Keratinocyte (primary cell): ENCODE results near the gene RAB30. TPM values are rescaled to one million over a fixed set of nuclear protein-coding genes. Genes with fewer than 3 reads are reported as not detected.

ENCODE experiments used
- DNase-seq: peaks from one replicate; pipeline ENCODE4 v3.0.0-alpha.2; 2011; ENCODE audit warnings: low read depth, missing footprints, low spot score
- FAIRE-seq: peaks from 2 replicates; lab custom pipeline; 2011; peaks lifted over from hg19 to GRCh38; lab: Jason Lieb, UNC
- H2AFZ ChIP-seq: 2 replicates; pipeline ENCODE4 v1.6.0; 2012; ENCODE audit warnings: low read length, control low read depth, inconsistent platforms; ENCODE audit not compliant: control insufficient read depth
- H3K27ac ChIP-seq: 2 replicates; pipeline ENCODE4 v1.5.1; 2011; ENCODE audit warnings: low read length; ENCODE audit not compliant: control insufficient read depth, insufficient read depth
- H3K27me3 ChIP-seq: 3 replicates; pipeline ENCODE4 v1.6.0; 2011; ENCODE audit warnings: low read length; ENCODE audit not compliant: control insufficient read depth, insufficient read depth; ENCODE audit errors: extremely low read depth
- H3K36me3 ChIP-seq, 2 experiments: 2 replicates in 1 of 2; 3 replicates in 1 of 2; pipeline ENCODE4 v1.5.1; 2011; ENCODE audit warnings: low read length in 2 of 2, mild to moderate bottlenecking in 1 of 2; ENCODE audit not compliant: control insufficient read depth in 2 of 2, insufficient read depth in 2 of 2; ENCODE audit errors: extremely low read depth in 1 of 2
- H3K4me1 ChIP-seq: 3 replicates; pipeline ENCODE4 v1.5.1; 2011; ENCODE audit warnings: low read length; ENCODE audit not compliant: control insufficient read depth, insufficient read depth; ENCODE audit errors: extremely low read depth
- H3K4me2 ChIP-seq: 3 replicates; pipeline ENCODE4 v1.6.0; 2011; ENCODE audit warnings: low read depth, low read length; ENCODE audit not compliant: control insufficient read depth, insufficient read depth; ENCODE audit errors: extremely low read depth
- H3K4me3 ChIP-seq, 3 experiments: fragments of 200-600 bp in 1 of 3; sonication (generic) in 1 of 3; 2 replicates in 2 of 3; 3 replicates in 1 of 3; pipeline ENCODE4 v1.5.1; 2011 to 2016; ENCODE audit warnings: low read length in 3 of 3, mild to moderate bottlenecking in 3 of 3, control low read depth in 2 of 3, inconsistent platforms in 1 of 3, low read depth in 1 of 3, mixed read lengths in 1 of 3, mixed run types in 1 of 3, moderate library complexity in 1 of 3; ENCODE audit not compliant: control insufficient read depth in 2 of 3, insufficient read depth in 2 of 3; ENCODE audit errors: extremely low read depth in 1 of 3
- H3K79me2 ChIP-seq: 2 replicates; pipeline ENCODE4 v1.6.0; 2012; ENCODE audit warnings: low read length; ENCODE audit not compliant: control insufficient read depth, insufficient read depth
- H3K9ac ChIP-seq: 3 replicates; pipeline ENCODE4 v1.6.0; 2011; ENCODE audit warnings: low read length; ENCODE audit not compliant: control insufficient read depth, insufficient read depth; ENCODE audit errors: extremely low read depth
- H3K9me1 ChIP-seq: 3 replicates; pipeline ENCODE4 v1.6.0; 2011; ENCODE audit warnings: low read length; ENCODE audit not compliant: control insufficient read depth, insufficient read depth; ENCODE audit errors: extremely low read depth
- H3K9me3 ChIP-seq: 2 replicates; pipeline ENCODE4 v1.5.1; 2012; ENCODE audit warnings: low read depth, low read length; ENCODE audit not compliant: control insufficient read depth
- H4K20me1 ChIP-seq: 3 replicates; pipeline ENCODE4 v1.6.0; 2011; ENCODE audit warnings: low read length; ENCODE audit not compliant: control insufficient read depth, insufficient read depth; ENCODE audit errors: extremely low read depth
- EZH2 ChIP-seq: IDR thresholded peaks from one replicate; pipeline ENCODE4 v1.6.1; 2012; ENCODE audit warnings: inconsistent platforms, mild to moderate bottlenecking, low read length, moderate library complexity
- dilution Hi-C: fragments of 300-500 bp; cut with MboI; formaldehyde crosslinking; loops from one replicate; pipeline ENCODE4 v1.7.0; 2020; ENCODE audit warnings: low sequenced_read_pairs; ENCODE audit not compliant: extremely low pct_ligation_motif_present
- polyA plus RNA-seq, 5 experiments: library from polyadenylated mRNA; depleted of rRNA in 3 of 5; stranded (reverse) in 3 of 5; stranded (forward) in 1 of 5; unstranded in 1 of 5; fragments of >200 nt; gene quantifications; 1 replicate in 1 of 5; 2 replicates in 3 of 5; 3 replicates in 1 of 5; pipeline versions ENCODE4 v1.2.1 to v1.2.3, GENCODE V29; 2011 to 2012; ENCODE audit warnings: missing spikeins in 2 of 5, low read depth in 1 of 5, low replicate concordance in 1 of 5
- TF ChIP-seq, protein P1 (sequence below), 3 experiments: IDR thresholded peaks in 1 of 3; conservative IDR thresholded peaks in 1 of 3; optimal IDR thresholded peaks in 1 of 3; 2 replicates in 2 of 3; 3 replicates in 1 of 3; pipeline versions ENCODE3 to v1.5.1; 2011; ENCODE audit warnings: low read length in 3 of 3, mild to moderate bottlenecking in 3 of 3, moderate library complexity in 2 of 3, control low read depth in 1 of 3, inconsistent platforms in 1 of 3; ENCODE audit not compliant: insufficient read depth in 2 of 3; ENCODE audit errors: extremely low read depth in 1 of 3

The RAB30 gene
- polyA plus RNA-seq, 1 donor (not counting 4 experiments of a cell fraction or from before 2014, with no cell fraction given), result 9.3 TPM

GRCh38 chr11:83004746-83005556 lies 66.7 kb downstream of the RAB30 start:
- Histone ChIP-seq H4K20me1 (no peaks in the 10 kb centered on the region), H3K9ac (no peak overlapping the region), H3K4me3 (no peak overlapping the region), H3K9me3 (no peaks in the 10 kb centered on the region), H3K27me3 (no peaks in the 10 kb centered on the region), H3K9me1 (peaks cover 3% of the 10 kb centered on the region), H3K27ac (no peak overlapping the region), H3K4me2 (no peak overlapping the region), H3K79me2 (no peaks in the 10 kb centered on the region), H3K36me3 (no peaks in the 10 kb centered on the region), H2AFZ (no peak overlapping the region), H3K4me1 (peaks cover 11% of the 10 kb centered on the region)
- TF ChIP-seq, protein P1, sequence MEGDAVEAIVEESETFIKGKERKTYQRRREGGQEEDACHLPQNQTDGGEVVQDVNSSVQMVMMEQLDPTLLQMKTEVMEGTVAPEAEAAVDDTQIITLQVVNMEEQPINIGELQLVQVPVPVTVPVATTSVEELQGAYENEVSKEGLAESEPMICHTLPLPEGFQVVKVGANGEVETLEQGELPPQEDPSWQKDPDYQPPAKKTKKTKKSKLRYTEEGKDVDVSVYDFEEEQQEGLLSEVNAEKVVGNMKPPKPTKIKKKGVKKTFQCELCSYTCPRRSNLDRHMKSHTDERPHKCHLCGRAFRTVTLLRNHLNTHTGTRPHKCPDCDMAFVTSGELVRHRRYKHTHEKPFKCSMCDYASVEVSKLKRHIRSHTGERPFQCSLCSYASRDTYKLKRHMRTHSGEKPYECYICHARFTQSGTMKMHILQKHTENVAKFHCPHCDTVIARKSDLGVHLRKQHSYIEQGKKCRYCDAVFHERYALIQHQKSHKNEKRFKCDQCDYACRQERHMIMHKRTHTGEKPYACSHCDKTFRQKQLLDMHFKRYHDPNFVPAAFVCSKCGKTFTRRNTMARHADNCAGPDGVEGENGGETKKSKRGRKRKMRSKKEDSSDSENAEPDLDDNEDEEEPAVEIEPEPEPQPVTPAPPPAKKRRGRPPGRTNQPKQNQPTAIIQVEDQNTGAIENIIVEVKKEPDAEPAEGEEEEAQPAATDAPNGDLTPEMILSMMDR (optimal IDR thresholded peaks at IDR 0.05 in 1 of 3, IDR thresholded peaks at IDR 0.05 in 1 of 3, conservative IDR thresholded peaks at IDR 0.05 in 1 of 3; ENCODE audit: extremely low read depth in 1 of 3, insufficient read depth in 2 of 3, low read length in 3 of 3), result no peak
- TF ChIP-seq EZH2, result no peak
- FAIRE-seq (no peak), DNase-seq (no peak)
- dilution Hi-C loops, result no loop called here

DNA sequence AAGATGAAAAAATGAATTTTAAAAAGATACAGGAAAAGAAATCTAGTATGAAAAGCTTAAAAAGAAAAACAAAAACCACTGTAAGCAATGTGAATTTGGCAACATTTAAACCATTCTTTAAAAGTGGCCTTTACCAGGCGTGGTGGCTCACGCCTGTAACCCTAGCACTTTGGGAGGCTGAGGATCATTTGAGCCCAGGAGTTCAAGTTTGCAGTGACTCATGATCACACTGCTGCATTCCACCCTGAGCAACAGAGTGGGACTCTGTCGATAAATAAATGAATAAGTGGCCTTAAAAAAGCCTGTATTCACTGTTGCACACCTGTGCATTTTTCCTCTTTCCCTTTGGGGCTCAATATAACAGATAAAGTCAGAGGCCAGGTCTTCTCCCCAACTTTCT lies 69.2 kb downstream of the RAB30 start:
- no peaks in the 10 kb centered on the region for H3K9me3 ChIP-seq
- H3K4me2 ChIP-seq, result no peak overlapping the region
- DNase-seq (no peak), FAIRE-seq (no peak)
- H3K27me3 ChIP-seq, result no peaks in the 10 kb centered on the region
- no peaks in the 10 kb centered on the region for H3K79me2 ChIP-seq
- dilution Hi-C loops, result no loop called here
- no peak overlapping the region for H3K27ac ChIP-seq
- TF ChIP-seq, protein P1 (optimal IDR thresholded peaks at IDR 0.05 in 1 of 3, IDR thresholded peaks at IDR 0.05 in 1 of 3, conservative IDR thresholded peaks at IDR 0.05 in 1 of 3; ENCODE audit: extremely low read depth in 1 of 3, insufficient read depth in 2 of 3, low read length in 3 of 3), result no peak
- no peak for TF ChIP-seq EZH2
- H4K20me1 ChIP-seq, result no peaks in the 10 kb centered on the region
- no peak overlapping the region for H3K4me3 ChIP-seq
- H3K36me3 ChIP-seq, result no peaks in the 10 kb centered on the region
- no peak overlapping the region for H3K9ac ChIP-seq
- peaks cover 5% of the 10 kb centered on the region for H3K4me1 ChIP-seq
- H2AFZ ChIP-seq, result no peak overlapping the region
- no peaks in the 10 kb centered on the region for H3K9me1 ChIP-seq
